ENCODE data around the gene PKN1.

DNA sequence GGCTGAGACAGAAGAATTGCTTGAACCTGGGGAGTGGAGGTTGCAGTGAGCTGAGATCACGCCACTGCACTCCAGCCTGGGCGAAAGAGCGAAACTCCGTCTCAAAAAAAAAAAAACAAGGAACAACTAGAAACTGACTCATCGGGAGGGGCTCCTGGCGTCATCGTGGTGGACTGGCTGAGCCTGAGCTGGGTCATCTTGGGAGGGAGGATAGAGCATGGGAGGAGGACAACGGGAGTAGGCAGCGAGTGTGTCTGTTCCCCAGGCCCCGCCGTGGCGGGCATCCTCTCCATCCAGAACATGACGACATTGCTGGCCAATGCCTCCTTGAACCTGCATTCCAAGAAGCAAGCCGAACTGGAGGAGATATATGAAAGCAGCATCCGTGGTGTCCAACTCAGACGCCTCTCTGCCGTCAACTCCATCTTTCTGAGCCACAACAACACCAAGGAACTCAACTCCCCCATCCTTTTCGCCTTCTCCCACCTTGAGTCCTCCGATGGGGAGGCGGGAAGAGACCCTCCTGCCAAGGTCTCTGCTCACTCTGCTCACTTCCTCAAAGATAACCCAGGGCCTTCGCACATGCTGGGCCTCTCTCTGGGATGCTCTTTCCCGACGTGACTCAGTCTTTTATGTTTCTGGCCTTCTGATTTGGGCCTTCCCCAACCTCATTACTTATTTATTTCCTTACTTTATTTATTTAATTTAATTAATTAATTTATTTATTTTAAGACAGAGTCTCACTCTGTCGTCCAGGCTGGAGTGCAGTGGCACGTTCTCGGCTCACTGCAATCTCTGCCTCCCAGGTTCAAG is 30.6 kb upstream of the PKN1 start:
- TF ChIP-seq, protein P1, sequence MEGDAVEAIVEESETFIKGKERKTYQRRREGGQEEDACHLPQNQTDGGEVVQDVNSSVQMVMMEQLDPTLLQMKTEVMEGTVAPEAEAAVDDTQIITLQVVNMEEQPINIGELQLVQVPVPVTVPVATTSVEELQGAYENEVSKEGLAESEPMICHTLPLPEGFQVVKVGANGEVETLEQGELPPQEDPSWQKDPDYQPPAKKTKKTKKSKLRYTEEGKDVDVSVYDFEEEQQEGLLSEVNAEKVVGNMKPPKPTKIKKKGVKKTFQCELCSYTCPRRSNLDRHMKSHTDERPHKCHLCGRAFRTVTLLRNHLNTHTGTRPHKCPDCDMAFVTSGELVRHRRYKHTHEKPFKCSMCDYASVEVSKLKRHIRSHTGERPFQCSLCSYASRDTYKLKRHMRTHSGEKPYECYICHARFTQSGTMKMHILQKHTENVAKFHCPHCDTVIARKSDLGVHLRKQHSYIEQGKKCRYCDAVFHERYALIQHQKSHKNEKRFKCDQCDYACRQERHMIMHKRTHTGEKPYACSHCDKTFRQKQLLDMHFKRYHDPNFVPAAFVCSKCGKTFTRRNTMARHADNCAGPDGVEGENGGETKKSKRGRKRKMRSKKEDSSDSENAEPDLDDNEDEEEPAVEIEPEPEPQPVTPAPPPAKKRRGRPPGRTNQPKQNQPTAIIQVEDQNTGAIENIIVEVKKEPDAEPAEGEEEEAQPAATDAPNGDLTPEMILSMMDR (IDR thresholded peaks at IDR 0.05): no peak
- TF ChIP-seq POLR2AphosphoS5 (IDR thresholded peaks at IDR 0.05; ENCODE audit: low read depth, low read length): no peak
- no peak for TF ChIP-seq TCF7L2 (IDR thresholded peaks at IDR 0.05; ENCODE audit: low read depth, low read length)
- no peak for TF ChIP-seq SIN3A (IDR thresholded peaks at IDR 0.05; ENCODE audit: borderline replicate concordance, insufficient read depth, low read depth, low read length)
